Mesendoderm (in vitro differentiated cells): Measurements from ENCODE around the gene PIP5K1C.

Experiments used
- DNase-seq: peaks from one replicate; pipeline ENCODE4 v3.0.0; 2013
- H2AK5ac ChIP-seq: 2 replicates; pipeline ENCODE4 v1.6.1; 2013; ENCODE audit warnings: low read length, inconsistent platforms
- H2BK120ac ChIP-seq: 2 replicates; pipeline ENCODE4 v1.6.1; 2013; ENCODE audit warnings: low read depth, mild to moderate bottlenecking, low read length, moderate library complexity, mixed read lengths
- H2BK15ac ChIP-seq: replicated peaks from 2 replicates; pipeline ENCODE4 v1.6.1; 2013; ENCODE audit warnings: low read depth, mild to moderate bottlenecking, moderate library complexity
- H2BK5ac ChIP-seq: 2 replicates; pipeline ENCODE4 v1.6.1; 2013; ENCODE audit warnings: low read length, inconsistent platforms
- H3K18ac ChIP-seq: 2 replicates; pipeline ENCODE4 v1.6.1; 2013; ENCODE audit warnings: mild to moderate bottlenecking, low read length, mixed read lengths
- H3K23ac ChIP-seq: one replicate; pipeline ENCODE4 v1.6.1; 2013; ENCODE audit warnings: low read length
- H3K27ac ChIP-seq: 2 replicates; pipeline ENCODE4 v1.5.1; 2013; ENCODE audit warnings: low read depth, mild to moderate bottlenecking, inconsistent platforms, low read length, moderate library complexity
- H3K27me3 ChIP-seq: 2 replicates; pipeline ENCODE4 v1.6.1; 2013; ENCODE audit warnings: low read length, control low read depth, mild to moderate bottlenecking, inconsistent platforms; ENCODE audit not compliant: insufficient read depth, poor library complexity
- H3K36me3 ChIP-seq: 2 replicates; pipeline ENCODE4 v1.6.1; 2013; ENCODE audit warnings: low read length, inconsistent platforms; ENCODE audit not compliant: control insufficient read depth, insufficient read depth
- H3K4ac ChIP-seq: one replicate; pipeline ENCODE4 v1.6.1; 2013; ENCODE audit warnings: low read depth, mild to moderate bottlenecking, low read length, moderate library complexity
- H3K4me1 ChIP-seq: 2 replicates; pipeline ENCODE4 v1.6.1; 2013; ENCODE audit warnings: low read depth, low read length, inconsistent platforms; ENCODE audit not compliant: control insufficient read depth
- H3K4me2 ChIP-seq: 2 replicates; pipeline ENCODE4 v1.6.1; 2013; ENCODE audit warnings: low read length
- H3K4me3 ChIP-seq: 2 replicates; pipeline ENCODE4 v1.5.1; 2013; ENCODE audit warnings: mild to moderate bottlenecking, low read length
- H3K56ac ChIP-seq: one replicate; pipeline ENCODE4 v1.6.1; 2013; ENCODE audit warnings: low read length
- H3K79me1 ChIP-seq: 2 replicates; pipeline ENCODE4 v1.6.1; 2013; ENCODE audit warnings: low read length, inconsistent platforms
- H3K79me2 ChIP-seq: 2 replicates; pipeline ENCODE4 v1.6.1; 2013; ENCODE audit warnings: mild to moderate bottlenecking, low read length; ENCODE audit not compliant: control insufficient read depth, insufficient read depth
- H3K9ac ChIP-seq: 2 replicates; pipeline ENCODE4 v1.6.1; 2013; ENCODE audit warnings: low read length, inconsistent platforms
- H4K5ac ChIP-seq: one replicate; pipeline ENCODE4 v1.6.1; 2013; ENCODE audit warnings: low read length
- H4K8ac ChIP-seq: one replicate; pipeline ENCODE4 v1.6.1; 2013; ENCODE audit warnings: low read depth, mild to moderate bottlenecking, control low read depth, low read length, moderate library complexity
- WGBS: extraction: QIAGEN DNeasy Blood & Tissue Kit; methylation state at CpG from one replicate; pipeline ENCODE4 v1.1.7; 2013; ENCODE audit warnings: low lambda C conversion rate, missing lambda C conversion rate; ENCODE audit not compliant: insufficient coverage; ENCODE audit errors: extremely low coverage; 5-methylcytosine and 5-hydroxymethylcytosine counted together

Gene PIP5K1C

GRCh38 chr19:3595521-3596061, 104.7 kb downstream of the PIP5K1C start:
- Histone ChIP-seq H2BK5ac (no peak overlapping the region), H3K79me2 (no peaks in the 10 kb centered on the region), H3K4me3 (no peak overlapping the region), H2BK120ac (no peak overlapping the region), H3K27me3 (no peaks in the 10 kb centered on the region), H3K4ac (no peak overlapping the region), H3K23ac (no peak overlapping the region), H3K79me1 (no peaks in the 10 kb centered on the region), H2AK5ac (no peak overlapping the region), H3K18ac (no peak overlapping the region), H3K27ac (no peak overlapping the region), H4K5ac (no peak overlapping the region), H3K9ac (no peak overlapping the region), H3K4me1 (no peaks in the 10 kb centered on the region), H3K4me2 (no peak overlapping the region), H4K8ac (no peak overlapping the region), H3K36me3 (no peaks in the 10 kb centered on the region), H2BK15ac (no peak overlapping the region), H3K56ac (no peak overlapping the region)
- no CpG with 5 or more reads among the region's 34 CpGs for WGBS
- DNase-seq = no peak

GRCh38 chr19:3593156-3593555, 107.1 kb downstream of the PIP5K1C start:
- peak; percentile 60 for DNase-seq
- Histone ChIP-seq H3K4me1 (no peaks in the 10 kb centered on the region), H3K4me3 (no peak overlapping the region)

GRCh38 chr19:3591876-3592613, 108.2 kb downstream of the PIP5K1C start:
- no CpG with 5 or more reads among the region's 9 CpGs for WGBS
- Histone ChIP-seq H3K23ac (no peak overlapping the region), H3K27ac (no peak overlapping the region), H2BK15ac (no peak overlapping the region), H3K4ac (no peak overlapping the region), H2BK120ac (no peak overlapping the region), H3K79me1 (no peaks in the 10 kb centered on the region), H3K4me1 (no peaks in the 10 kb centered on the region), H4K8ac (no peak overlapping the region), H3K18ac (no peak overlapping the region), H3K27me3 (no peaks in the 10 kb centered on the region), H2BK5ac (no peak overlapping the region), H3K79me2 (no peaks in the 10 kb centered on the region), H4K5ac (no peak overlapping the region), H3K36me3 (no peaks in the 10 kb centered on the region), H3K4me3 (no peak overlapping the region), H3K9ac (no peak overlapping the region), H3K56ac (no peak overlapping the region), H3K4me2 (no peak overlapping the region), H2AK5ac (no peak overlapping the region)
- DNase-seq = no peak

More at GRCh38 chr19:3593156-3593555, 107.1 kb downstream of the PIP5K1C start:
- H3K56ac ChIP-seq = no peak overlapping the region
- no peaks in the 10 kb centered on the region for H3K79me2 ChIP-seq
- no peak overlapping the region for H3K18ac ChIP-seq
- H3K79me1 ChIP-seq = no peaks in the 10 kb centered on the region
- no CpG with 5 or more reads among the region's 11 CpGs for WGBS
- H3K27ac ChIP-seq = no peak overlapping the region
- H3K4me2 ChIP-seq = no peak overlapping the region
- H3K27me3 ChIP-seq = no peaks in the 10 kb centered on the region
- no peak overlapping the region for H4K8ac ChIP-seq
- no peak overlapping the region for H3K4ac ChIP-seq
- no peak overlapping the region for H3K9ac ChIP-seq
- H2BK120ac ChIP-seq = no peak overlapping the region
- H2BK15ac ChIP-seq = no peak overlapping the region
- H4K5ac ChIP-seq = no peak overlapping the region
- no peak overlapping the region for H2BK5ac ChIP-seq
- H3K23ac ChIP-seq = no peak overlapping the region
- no peaks in the 10 kb centered on the region for H3K36me3 ChIP-seq
- no peak overlapping the region for H2AK5ac ChIP-seq

DNA sequence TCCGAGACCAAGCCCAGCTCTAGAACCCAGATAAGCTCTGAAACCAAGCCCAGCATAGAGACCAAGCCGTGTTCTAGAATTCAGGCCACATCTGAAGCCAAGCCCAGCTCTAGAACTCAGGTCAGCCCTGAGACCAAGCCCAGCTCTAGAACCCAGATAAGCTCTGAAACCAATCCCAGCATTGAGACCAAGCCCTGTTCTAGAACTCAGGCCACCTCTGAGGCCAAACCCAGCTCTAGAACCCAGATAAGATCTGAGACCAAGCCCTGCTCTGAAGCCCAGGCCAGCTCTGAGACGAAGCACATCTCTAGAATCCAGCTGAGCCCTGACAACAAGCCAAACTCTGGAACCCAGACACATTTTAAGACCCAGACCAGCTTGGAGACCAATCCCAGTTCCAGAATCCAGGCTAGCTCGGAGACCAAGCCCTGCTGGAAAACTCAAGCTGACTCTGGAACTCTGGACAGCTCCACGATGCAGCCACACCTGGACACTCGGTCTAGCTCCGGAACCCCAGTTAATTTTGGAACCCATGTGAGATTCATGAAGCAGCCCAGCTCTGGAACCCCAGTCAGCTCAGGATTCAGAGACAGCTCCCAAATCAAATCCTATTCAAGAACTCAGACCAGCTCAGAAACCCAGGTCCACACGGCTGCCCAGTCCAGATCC, 109.1 kb downstream of the PIP5K1C start:
- no peak overlapping the region for H3K4ac ChIP-seq
- no peak overlapping the region for H3K23ac ChIP-seq
- no peaks in the 10 kb centered on the region for H3K79me1 ChIP-seq
- no peak overlapping the region for H2BK15ac ChIP-seq
- no peaks in the 10 kb centered on the region for H3K27me3 ChIP-seq
- H2BK5ac ChIP-seq = no peak overlapping the region
- no peak overlapping the region for H3K18ac ChIP-seq
- H3K79me2 ChIP-seq = no peaks in the 10 kb centered on the region
- WGBS = no CpG with 5 or more reads among the region's 8 CpGs
- H4K5ac ChIP-seq = no peak overlapping the region
- DNase-seq = no peak
- no peaks in the 10 kb centered on the region for H3K36me3 ChIP-seq
- H3K4me3 ChIP-seq = no peak overlapping the region
- H2AK5ac ChIP-seq = no peak overlapping the region
- H3K27ac ChIP-seq = no peak overlapping the region
- H4K8ac ChIP-seq = no peak overlapping the region
- no peak overlapping the region for H3K9ac ChIP-seq
- no peak overlapping the region for H2BK120ac ChIP-seq
- no peak overlapping the region for H3K56ac ChIP-seq
- H3K4me1 ChIP-seq = no peaks in the 10 kb centered on the region
- H3K4me2 ChIP-seq = no peak overlapping the region

GRCh38 chr19:3589949-3590348, 110.3 kb downstream of the PIP5K1C start:
- Histone ChIP-seq H3K23ac (no peak overlapping the region), H2BK120ac (no peak overlapping the region), H3K79me1 (no peaks in the 10 kb centered on the region), H2BK5ac (no peak overlapping the region), H3K79me2 (no peaks in the 10 kb centered on the region), H3K56ac (no peak overlapping the region), H3K4ac (no peak overlapping the region), H3K18ac (no peak overlapping the region), H2BK15ac (no peak overlapping the region), H3K27me3 (peaks cover 5% of the 10 kb centered on the region), H2AK5ac (no peak overlapping the region), H3K36me3 (no peaks in the 10 kb centered on the region), H3K9ac (no peak overlapping the region), H3K27ac (no peak overlapping the region), H3K4me1 (no peaks in the 10 kb centered on the region), H3K4me3 (no peak overlapping the region), H3K4me2 (no peak overlapping the region), H4K8ac (no peak overlapping the region), H4K5ac (no peak overlapping the region)
- DNase-seq = no peak
- WGBS = no CpG with 5 or more reads among the region's 22 CpGs
